ENCODE data around the gene EDEM2.
"Not testable (repeated sequence)": the region's sequence is repeated elsewhere in the genome, so short reads cannot be mapped to it uniquely, and the experiment has no call there.

The EDEM2 gene

GRCh38 chr20:35168701-35169409 is 21.7 kb upstream of the EDEM2 start:
- DNase-seq: not testable (repeated sequence)

GRCh38 chr20:35167787-35168186 is 20.7 kb upstream of the EDEM2 start:
- DNase-seq: no peak

GRCh38 chr20:35166242-35166830 is 19.2 kb upstream of the EDEM2 start:
- DNase-seq: no peak

- no peak for DNase-seq
These were observed 18.4 kb upstream of the EDEM2 start for GRCh38 chr20:35165221-35166185.

- DNase-seq: not testable (repeated sequence)
These were observed 17.4 kb upstream of the EDEM2 start for GRCh38 chr20:35164531-35164930.

GRCh38 chr20:35160341-35160740 is 13.2 kb upstream of the EDEM2 start:
- DNase-seq: not testable (repeated sequence)

- DNase-seq: no peak
These were observed 9.8 kb upstream of the EDEM2 start for GRCh38 chr20:35156978-35157377.

GRCh38 chr20:35155936-35156335 is 8.8 kb upstream of the EDEM2 start:
- DNase-seq: no peak

GRCh38 chr20:35151736-35152135 is 4.6 kb upstream of the EDEM2 start:
- DNase-seq: no peak

GRCh38 chr20:35150846-35151579 is 3.9 kb upstream of the EDEM2 start:
- DNase-seq: no peak

- DNase-seq: not testable (repeated sequence)
These were observed 487 bp upstream of the EDEM2 start for GRCh38 chr20:35147575-35148071.

- DNase-seq: no peak
These were observed 727 bp downstream of the EDEM2 start for GRCh38 chr20:35146299-35146919.

- DNase-seq: no peak
These were observed 2.0 kb downstream of the EDEM2 start for GRCh38 chr20:35145141-35145564.

- no peak for DNase-seq
These were observed 2.4 kb downstream of the EDEM2 start for GRCh38 chr20:35144694-35145093.

GRCh38 chr20:35135867-35136586 is 11.1 kb downstream of the EDEM2 start:
- no peak for DNase-seq

GRCh38 chr20:35134880-35135279 is 12.3 kb downstream of the EDEM2 start:
- no peak for DNase-seq

- no peak for DNase-seq
These were observed 12.7 kb downstream of the EDEM2 start for GRCh38 chr20:35134472-35134871.

GRCh38 chr20:35133735-35134134 is 13.4 kb downstream of the EDEM2 start:
- no peak for DNase-seq

- no peak for DNase-seq
These were observed 14.1 kb downstream of the EDEM2 start for GRCh38 chr20:35133031-35133430.

- DNase-seq: no peak
These were observed 15.2 kb downstream of the EDEM2 start for GRCh38 chr20:35131934-35132333.

- DNase-seq: no peak
These were observed 17.5 kb downstream of the EDEM2 start for GRCh38 chr20:35129647-35130069.

All from activated CD4-positive, CD25-positive, alpha-beta regulatory T cell treated with anti-CD3 and anti-CD28 coated beads, Interleukin-2, amount 50 U/mL, for 72 hours (primary cell).